GM19438 (cell line): ENCODE measurements around the gene AUTS2.

ENCODE experiments used
- ATAC-seq: cut with Tn5 transposase; IDR thresholded peaks from one replicate; pipeline ENCODE4 v1.9.1; 2021; ENCODE audit warnings: low read depth; ENCODE audit not compliant: unreplicated experiment

Gene AUTS2

GRCh38 chr7:69751026-69751425 lies 152.8 kb downstream of the AUTS2 start:
- no peak for ATAC-seq

GRCh38 chr7:69753981-69754380 lies 155.7 kb downstream of the AUTS2 start:
- no peak for ATAC-seq

GRCh38 chr7:69754476-69754875 lies 156.2 kb downstream of the AUTS2 start:
- no peak for ATAC-seq

GRCh38 chr7:69756235-69756634 lies 158.0 kb downstream of the AUTS2 start:
- ATAC-seq, result no peak

GRCh38 chr7:69757528-69757927 lies 159.3 kb downstream of the AUTS2 start:
- no peak for ATAC-seq

GRCh38 chr7:69757981-69758430 lies 159.7 kb downstream of the AUTS2 start:
- ATAC-seq, result no peak

GRCh38 chr7:69759373-69759772 lies 161.1 kb downstream of the AUTS2 start:
- no peak for ATAC-seq

GRCh38 chr7:69761290-69761922 lies 163.1 kb downstream of the AUTS2 start:
- no peak for ATAC-seq

GRCh38 chr7:69762821-69763352 lies 164.6 kb downstream of the AUTS2 start:
- no peak for ATAC-seq

GRCh38 chr7:69763513-69763912 lies 165.2 kb downstream of the AUTS2 start:
- ATAC-seq, result no peak

GRCh38 chr7:69764147-69764546 lies 165.9 kb downstream of the AUTS2 start:
- no peak for ATAC-seq

- ATAC-seq, result no peak
These were observed 166.4 kb downstream of the AUTS2 start for GRCh38 chr7:69764681-69765080.

GRCh38 chr7:69765879-69766278 lies 167.6 kb downstream of the AUTS2 start:
- ATAC-seq, result no peak

GRCh38 chr7:69768986-69769595 lies 170.8 kb downstream of the AUTS2 start:
- ATAC-seq, result no peak

GRCh38 chr7:69769826-69770225 lies 171.6 kb downstream of the AUTS2 start:
- ATAC-seq, result no peak

GRCh38 chr7:69770613-69771012 lies 172.3 kb downstream of the AUTS2 start:
- ATAC-seq, result no peak

- ATAC-seq, result no peak
These were observed 174.6 kb downstream of the AUTS2 start for GRCh38 chr7:69772718-69773436.

- ATAC-seq, result no peak
These were observed 175.4 kb downstream of the AUTS2 start for GRCh38 chr7:69773535-69774225.

GRCh38 chr7:69775231-69775771 lies 177.0 kb downstream of the AUTS2 start:
- ATAC-seq, result no peak

- no peak for ATAC-seq
These were observed 178.3 kb downstream of the AUTS2 start for GRCh38 chr7:69776611-69777010.

- ATAC-seq, result no peak
These were observed 179.9 kb downstream of the AUTS2 start for GRCh38 chr7:69778138-69778537.
